Measurements from ENCODE around the gene TGFB1. TPM values are rescaled to one million over a fixed set of nuclear protein-coding genes. Genes with fewer than 3 reads are reported as not detected.

Gene TGFB1
- total RNA-seq, 2 donors from 2014 or later: 7.7 to 14.6 TPM

GRCh38 chr19:41355802-41356201 lies 2.1 kb upstream of the TGFB1 start:
- Histone ChIP-seq H3K9me3 (no peaks in the 10 kb centered on the region), H3K4me1 (peaks cover 6% of the 10 kb centered on the region), H3K9ac (ENCODE audit: low read depth in 2 of 2, low read length in 2 of 2) (no peak overlapping the region), H3K27me3 (peaks cover 7% of the 10 kb centered on the region), H3K36me3 (no peaks in the 10 kb centered on the region), H3K4me3 (no peak overlapping the region), H3K27ac (no peak overlapping the region)
- TF ChIP-seq CTCF (IDR thresholded peaks at IDR 0.05): no peak
- intact Hi-C loops (cut with DNase I): no loop called here
- no peak for DNase-seq

GRCh38 chr19:41355035-41355434 lies 1.3 kb upstream of the TGFB1 start:
- no peak overlapping the region for H3K9ac ChIP-seq (ENCODE audit: low read depth in 2 of 2, low read length in 2 of 2)
- peaks cover 6% of the 10 kb centered on the region for H3K4me1 ChIP-seq
- no peaks in the 10 kb centered on the region for H3K9me3 ChIP-seq
- peaks cover 7% of the 10 kb centered on the region for H3K27me3 ChIP-seq
- no peak for TF ChIP-seq CTCF (IDR thresholded peaks at IDR 0.05)
- H3K27ac ChIP-seq: no peak overlapping the region
- no peaks in the 10 kb centered on the region for H3K36me3 ChIP-seq
- intact Hi-C loops (cut with DNase I): no loop called here
- H3K4me3 ChIP-seq: no peak overlapping the region
- no peak for DNase-seq

GRCh38 chr19:41354343-41354953 lies 726 bp upstream of the TGFB1 start:
- Histone ChIP-seq H3K36me3 (no peaks in the 10 kb centered on the region), H3K27me3 (peaks cover 7% of the 10 kb centered on the region), H3K4me1 (peaks cover 6% of the 10 kb centered on the region), H3K9ac (ENCODE audit: low read depth in 2 of 2, low read length in 2 of 2) (peak overlapping the region in 1 of 2 donors; percentile 77), H3K27ac (peak overlapping the region; percentile 81), H3K4me3 (no peak overlapping the region), H3K9me3 (no peaks in the 10 kb centered on the region)
- TF ChIP-seq CTCF (IDR thresholded peaks at IDR 0.05): no peak
- intact Hi-C loops (cut with DNase I): no loop called here
- peak; percentile 28 for DNase-seq

- H3K4me3 ChIP-seq: peak overlapping the region; percentile 84
- H3K27ac ChIP-seq: peak overlapping the region; percentile 81
- peaks cover 6% of the 10 kb centered on the region for H3K4me1 ChIP-seq
- no peaks in the 10 kb centered on the region for H3K9me3 ChIP-seq
- peaks cover 7% of the 10 kb centered on the region for H3K27me3 ChIP-seq
- TF ChIP-seq CTCF (IDR thresholded peaks at IDR 0.05): peak; percentile 31
- DNase-seq: peak; percentile 73
- peak overlapping the region; percentile 73 to 77 for H3K9ac ChIP-seq (ENCODE audit: low read depth in 2 of 2, low read length in 2 of 2)
- intact Hi-C loops (cut with DNase I): no loop called here
- no peaks in the 10 kb centered on the region for H3K36me3 ChIP-seq
These were observed 885 bp downstream of the TGFB1 start for GRCh38 chr19:41352609-41353465.

- peak overlapping the region; percentile 84 for H3K4me3 ChIP-seq
- H3K27me3 ChIP-seq: peaks cover 7% of the 10 kb centered on the region
- DNase-seq: no peak
- intact Hi-C loops (cut with DNase I): no loop called here
- H3K27ac ChIP-seq: peak overlapping the region; percentile 81
- no peaks in the 10 kb centered on the region for H3K9me3 ChIP-seq
- peak overlapping the region; percentile 73 to 77 for H3K9ac ChIP-seq (ENCODE audit: low read depth in 2 of 2, low read length in 2 of 2)
- H3K36me3 ChIP-seq: no peaks in the 10 kb centered on the region
- peaks cover 6% of the 10 kb centered on the region for H3K4me1 ChIP-seq
- no peak for TF ChIP-seq CTCF (IDR thresholded peaks at IDR 0.05)
These were observed 1.5 kb downstream of the TGFB1 start for GRCh38 chr19:41352279-41352608.
